Stimulated activated CD8-positive, alpha-beta memory T cell treated with anti-CD3 and anti-CD28 coated beads, Interleukin-15, amount 100 ng/mL, for 4 hours (primary cell): ENCODE results near the gene MTR.
"Not testable (repeated sequence)": the region's sequence is repeated elsewhere in the genome, so short reads cannot be mapped to it uniquely, and the experiment has no call there.

Source experiments
- DNase-seq, 2 donors: peaks; one replicate each; pipeline ENCODE4 v3.0.0-alpha.2; 2020; ENCODE audit warnings: low read depth in 2 of 2

MTR gene

GRCh38 chr1:236904892-236905741 lies 110.0 kb downstream of the MTR start:
- no peak for DNase-seq

GRCh38 chr1:236907205-236907604 lies 112.1 kb downstream of the MTR start:
- no peak for DNase-seq

- no peak for DNase-seq
Measured at GRCh38 chr1:236908669-236909068, 113.6 kb downstream of the MTR start.

GRCh38 chr1:236911047-236911446 lies 116.0 kb downstream of the MTR start:
- not testable (repeated sequence) for DNase-seq

GRCh38 chr1:236913371-236914037 lies 118.4 kb downstream of the MTR start:
- DNase-seq: no peak

GRCh38 chr1:236914375-236914774 lies 119.3 kb downstream of the MTR start:
- DNase-seq: no peak

GRCh38 chr1:236916131-236916800 lies 121.2 kb downstream of the MTR start:
- no peak for DNase-seq

GRCh38 chr1:236917448-236917847 lies 122.4 kb downstream of the MTR start:
- DNase-seq: no peak

GRCh38 chr1:236920286-236920894 lies 125.3 kb downstream of the MTR start:
- no peak for DNase-seq

- no peak for DNase-seq
Measured at GRCh38 chr1:236921610-236922009, 126.5 kb downstream of the MTR start.

- no peak for DNase-seq
Measured at GRCh38 chr1:236922190-236922589, 127.1 kb downstream of the MTR start.

GRCh38 chr1:236925386-236925785 lies 130.3 kb downstream of the MTR start:
- no peak for DNase-seq

- no peak for DNase-seq
Measured at GRCh38 chr1:236930503-236930902, 135.4 kb downstream of the MTR start.

- DNase-seq: no peak
Measured at GRCh38 chr1:236938760-236939159, 143.7 kb downstream of the MTR start.

- DNase-seq: no peak
Measured at GRCh38 chr1:236942431-236942830, 147.3 kb downstream of the MTR start.

GRCh38 chr1:236944556-236944955 lies 149.5 kb downstream of the MTR start:
- no peak for DNase-seq

- no peak for DNase-seq
Measured at GRCh38 chr1:236945002-236945401, 149.9 kb downstream of the MTR start.

- DNase-seq: no peak
Measured at GRCh38 chr1:236947794-236948193, 152.7 kb downstream of the MTR start.

GRCh38 chr1:236948381-236948780 lies 153.3 kb downstream of the MTR start:
- DNase-seq: no peak

- no peak for DNase-seq
Measured at GRCh38 chr1:236948996-236949395, 153.9 kb downstream of the MTR start.

GRCh38 chr1:236950365-236950764 lies 155.3 kb downstream of the MTR start:
- DNase-seq: no peak

GRCh38 chr1:236951672-236952071 lies 156.6 kb downstream of the MTR start:
- DNase-seq: no peak
